COR-L47 (cell line): ENCODE results near the gene ARHGAP24.
A peak's percentile ranks its signal among the peaks of the same experiment; 100 is the strongest.

Experiments used
- DNase-seq: peaks from one replicate; lab custom pipeline; 2025; lab: John Stamatoyannopoulos, UW

Gene ARHGAP24

GRCh38 chr4:85697854-85698253, 222.9 kb downstream of the ARHGAP24 start:
- no peak for DNase-seq

GRCh38 chr4:85700362-85700761, 225.4 kb downstream of the ARHGAP24 start:
- no peak for DNase-seq

- DNase-seq: no peak
Observed at GRCh38 chr4:85701861-85702321, 226.9 kb downstream of the ARHGAP24 start.

DNA sequence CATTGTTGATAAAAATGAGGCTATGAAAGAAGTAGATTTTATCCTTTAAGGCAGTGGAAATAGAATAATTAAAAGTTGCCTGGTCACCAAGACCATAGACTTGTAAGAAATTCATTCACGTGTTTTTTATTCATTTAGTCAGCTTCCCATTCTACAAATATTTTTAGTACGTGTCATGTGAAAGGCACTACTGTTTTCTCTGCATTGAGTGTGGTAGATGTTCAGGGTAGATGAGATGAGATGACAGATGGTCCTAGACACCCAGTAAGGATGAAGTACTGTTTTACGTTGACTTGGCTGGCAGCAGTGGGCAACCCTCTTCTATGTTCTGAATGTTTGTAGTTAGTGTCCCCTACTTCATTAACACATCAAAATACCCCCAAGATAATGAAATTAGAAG, 228.1 kb downstream of the ARHGAP24 start:
- DNase-seq: no peak

- no peak for DNase-seq
Observed at GRCh38 chr4:85707611-85708010, 232.7 kb downstream of the ARHGAP24 start.

- no peak for DNase-seq
Observed at GRCh38 chr4:85708468-85708867, 233.5 kb downstream of the ARHGAP24 start.

DNA sequence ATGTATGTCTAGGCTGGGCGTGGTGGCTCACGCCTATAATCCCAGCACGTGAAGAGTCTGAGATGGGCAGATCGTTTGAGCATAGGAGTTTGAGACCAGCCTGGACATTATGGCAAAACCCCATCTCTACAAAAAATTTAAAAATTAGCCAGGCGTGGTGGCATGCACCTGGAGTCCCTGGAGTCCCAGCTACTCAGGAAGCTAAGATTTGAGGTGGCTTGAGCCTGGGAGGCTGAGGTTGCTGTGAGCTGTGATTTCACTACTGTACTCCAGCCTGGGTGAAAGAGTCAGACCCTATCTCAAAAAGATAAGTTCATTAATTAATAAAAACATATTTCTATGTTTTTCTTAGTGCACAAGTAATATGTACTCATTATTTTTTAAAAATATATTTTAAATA, 238.1 kb downstream of the ARHGAP24 start:
- no peak for DNase-seq

- DNase-seq: no peak
Observed at GRCh38 chr4:85715991-85716737, 241.2 kb downstream of the ARHGAP24 start.

DNA sequence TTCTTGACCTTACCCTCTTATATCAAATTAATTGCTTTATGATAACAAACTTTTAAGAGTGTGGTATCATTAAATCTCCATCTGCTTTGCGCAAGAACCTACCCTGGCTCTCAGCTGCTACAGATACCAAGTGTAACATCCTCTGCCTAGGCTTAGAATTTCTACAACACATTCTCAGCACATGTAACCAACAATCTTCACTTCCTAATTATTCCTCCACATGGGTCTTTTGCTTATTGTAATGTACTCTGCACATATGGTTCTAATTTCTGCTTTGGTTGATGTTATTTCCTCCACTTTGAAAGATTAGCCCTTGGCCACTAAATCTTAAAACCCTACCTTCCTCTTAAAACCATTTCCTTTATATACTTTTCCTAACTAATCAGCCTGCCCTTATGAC, 242.4 kb downstream of the ARHGAP24 start:
- no peak for DNase-seq

GRCh38 chr4:85717847-85718246, 242.9 kb downstream of the ARHGAP24 start:
- no peak for DNase-seq

- DNase-seq: no peak
Observed at GRCh38 chr4:85720735-85721134, 245.8 kb downstream of the ARHGAP24 start.

DNA sequence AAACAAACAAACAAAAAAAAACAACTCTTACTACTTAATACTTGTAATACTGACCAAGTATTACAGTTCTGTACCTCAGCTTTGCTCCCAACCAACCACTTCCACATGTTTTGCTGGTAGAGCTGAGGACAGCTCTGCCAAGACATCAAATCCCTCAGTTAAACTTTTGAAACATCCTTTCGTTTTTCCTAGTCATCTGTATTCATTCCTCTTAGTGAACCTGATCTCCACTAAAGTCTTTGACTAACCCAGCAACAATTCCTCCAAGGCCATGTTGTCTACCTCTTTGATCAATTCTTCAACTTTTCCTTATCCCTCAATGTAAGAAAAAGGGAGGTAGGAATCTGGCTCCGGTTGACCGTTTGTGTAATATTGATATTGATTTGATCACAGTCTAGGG, 247.5 kb downstream of the ARHGAP24 start:
- no peak for DNase-seq

- no peak for DNase-seq
Observed at GRCh38 chr4:85722807-85723206, 247.9 kb downstream of the ARHGAP24 start.

GRCh38 chr4:85724791-85725563, 250.0 kb downstream of the ARHGAP24 start:
- no peak for DNase-seq

GRCh38 chr4:85725721-85726170, 250.8 kb downstream of the ARHGAP24 start:
- no peak for DNase-seq

GRCh38 chr4:85726555-85726954, 251.6 kb downstream of the ARHGAP24 start:
- DNase-seq: no peak

DNA sequence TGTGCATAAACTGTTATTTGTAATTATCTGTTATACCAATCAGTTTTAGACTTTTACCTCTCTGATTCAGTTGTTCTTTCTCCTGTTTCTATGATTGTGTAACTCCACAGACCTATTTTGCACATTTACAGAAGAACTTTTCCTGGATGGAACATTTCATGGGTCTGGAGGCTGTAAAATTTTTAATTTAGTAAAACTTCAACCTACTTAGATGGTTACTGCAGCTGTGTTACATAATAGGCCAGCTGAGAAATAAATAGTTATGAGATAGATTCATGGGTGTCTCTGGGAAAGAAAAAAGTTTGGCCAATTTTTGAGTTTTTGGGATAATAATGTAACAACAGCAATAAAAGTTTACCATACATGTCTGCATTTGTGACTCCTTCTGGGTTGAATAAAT, 253.5 kb downstream of the ARHGAP24 start:
- DNase-seq: no peak

DNA sequence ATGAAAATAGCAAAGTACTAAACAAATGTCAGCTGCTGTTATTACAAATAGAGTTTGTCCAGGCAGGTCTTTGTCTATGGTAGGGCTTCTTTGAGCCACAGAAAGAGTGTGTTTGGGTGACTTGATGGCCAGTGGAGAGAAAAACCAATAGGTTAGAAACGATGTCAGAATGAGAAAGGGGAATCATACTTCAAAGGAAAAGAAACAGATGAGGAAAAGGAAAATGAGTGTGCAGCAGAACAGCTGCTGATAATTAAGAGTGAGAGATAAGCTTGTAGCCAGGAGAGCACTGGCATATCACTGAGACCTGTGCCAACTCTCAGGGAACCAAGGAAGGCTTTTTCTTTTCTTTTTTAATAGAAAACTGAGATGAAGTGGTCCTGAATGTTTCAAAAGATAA, 257.2 kb downstream of the ARHGAP24 start:
- DNase-seq: peak; percentile 60

- no peak for DNase-seq
Observed at GRCh38 chr4:85733798-85734197, 258.8 kb downstream of the ARHGAP24 start.

GRCh38 chr4:85734424-85734831, 259.5 kb downstream of the ARHGAP24 start:
- no peak for DNase-seq

DNA sequence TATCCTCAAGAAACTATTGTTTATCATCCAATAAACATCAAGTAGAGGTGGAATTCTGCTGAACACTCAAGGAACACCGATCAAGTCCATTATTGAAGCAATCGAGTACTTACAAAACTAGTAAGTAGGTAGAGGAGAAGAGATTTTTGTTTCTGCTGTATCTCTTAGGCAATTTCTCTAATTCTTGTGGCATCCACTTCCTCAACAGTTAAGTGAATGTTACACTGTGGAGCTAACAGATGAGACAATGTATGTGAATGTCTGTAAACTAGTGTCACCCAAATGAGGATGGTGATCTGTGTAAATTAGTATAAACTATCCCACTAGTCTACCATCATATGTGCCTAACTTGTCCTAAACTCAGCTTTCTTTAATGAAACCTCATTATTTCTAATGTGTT, 261.6 kb downstream of the ARHGAP24 start:
- no peak for DNase-seq

DNA sequence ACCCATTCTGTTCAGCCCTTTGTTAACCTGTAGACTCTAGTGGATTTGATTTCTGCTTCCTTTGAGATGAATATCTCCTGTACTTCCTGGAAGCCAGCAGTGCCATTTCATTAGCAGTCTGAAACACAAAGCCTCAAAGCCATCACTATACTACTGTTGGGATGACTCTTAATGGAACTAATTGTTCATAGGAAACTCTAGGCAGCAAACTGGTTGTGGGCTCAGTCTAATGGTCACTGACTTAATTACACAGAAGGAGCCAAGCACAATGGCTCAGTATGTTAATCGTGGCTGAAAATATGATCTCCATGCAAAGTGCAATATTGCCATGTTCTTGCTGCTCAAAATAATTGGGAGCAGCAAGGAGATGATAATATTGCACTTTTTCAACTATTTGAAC, 262.3 kb downstream of the ARHGAP24 start:
- DNase-seq: no peak

- no peak for DNase-seq
Observed at GRCh38 chr4:85738721-85739120, 263.8 kb downstream of the ARHGAP24 start.
